HCT116 (cell line): ENCODE measurements around the gene ZDHHC3. TPM values are rescaled to one million over a fixed set of nuclear protein-coding genes. Genes with fewer than 3 reads are reported as not detected.

Experiments used
- ATAC-seq: fragments of 200-7000 bp; cut with Tn5 transposase; 2 replicates; pipeline ENCODE4 v1.9.1; 2020; ENCODE audit warnings: mild to moderate bottlenecking, moderate library complexity
- BruUV-seq: library from RNA; stranded (reverse); fragments of 400-500 nt; replicated peaks from 2 replicates; lab custom pipeline; 2021; lab: Mats Ljungman, UMichigan
- CTCF ChIA-PET: fragments of 300-600 bp; sonication (Branson Sonifier 250); formaldehyde crosslinking; loops from one replicate; lab custom pipeline; 2021; ENCODE audit warnings: antibody characterized with exemption; lab: Charles Lee
- POLR2A ChIA-PET: fragments of 300-600, 350-600 bp; sonication (Branson Sonifier 250); formaldehyde crosslinking; loops from one replicate; lab custom pipeline; 2021; ENCODE audit warnings: antibody characterized with exemption; lab: Charles Lee
- RAD21 ChIA-PET, 2 experiments: fragments of 300-600 bp; sonication (Branson Sonifier 250); formaldehyde crosslinking; loops; one replicate each; lab custom pipeline; 2023; ENCODE audit warnings: low total read pairs in 2 of 2; ENCODE audit not compliant: uncharacterized antibody in 2 of 2, unreplicated experiment in 2 of 2, low non-redundant PET in 1 of 2; lab: Charles Lee
- DNase-seq: peaks from one replicate; pipeline ENCODE4 v3.0.0-alpha.2; 2010; ENCODE audit warnings: low read depth, low spot score
- H2AFZ ChIP-seq: fragments of 200-600 bp; shearing (Covaris generic), sonication (generic); 2 replicates; pipeline ENCODE4 v1.6.1; 2017; ENCODE audit warnings: low read depth, mixed run types, mixed read lengths, antibody characterized with exemption, low read length; ENCODE audit not compliant: poor library complexity, severe bottlenecking
- H3K27ac ChIP-seq: 2 replicates; pipeline ENCODE4 v1.5.1; 2012; ENCODE audit warnings: low read depth, low read length
- H3K27me3 ChIP-seq: fragments of 200-600 bp; sonication (generic); 2 replicates; pipeline ENCODE4 v1.6.1; 2016; ENCODE audit warnings: mixed run types, low read length, mixed read lengths; ENCODE audit not compliant: insufficient read depth
- H3K36me3 ChIP-seq, 2 experiments: fragments of 200-500 bp in 1 of 2; fragments of 200-600 bp in 1 of 2; sonication (Bioruptor generic) in 1 of 2; sonication (generic) in 1 of 2; 2 replicates each; pipeline versions ENCODE4 v1.5.1 to v1.6.1; 2014 to 2016; ENCODE audit warnings: low read length in 2 of 2, inconsistent platforms in 1 of 2, mixed read lengths in 1 of 2, mixed run types in 1 of 2; ENCODE audit not compliant: insufficient read depth in 2 of 2, control insufficient read depth in 1 of 2
- H3K4me1 ChIP-seq, 2 experiments: fragments of 200-600 bp in 1 of 2; sonication (generic) in 1 of 2; 2 replicates each; pipeline versions ENCODE4 v1.5.1 to v1.6.1; 2012 to 2017; ENCODE audit warnings: low read length in 2 of 2, inconsistent platforms in 1 of 2, mild to moderate bottlenecking in 1 of 2, mixed read lengths in 1 of 2, mixed run types in 1 of 2, moderate library complexity in 1 of 2; ENCODE audit not compliant: insufficient read depth in 2 of 2, control insufficient read depth in 1 of 2
- H3K4me2 ChIP-seq: fragments of 200-600 bp; sonication (generic); 2 replicates; pipeline ENCODE4 v1.6.1; 2017; ENCODE audit warnings: mixed run types, low read length, mixed read lengths
- H3K4me3 ChIP-seq, 2 experiments: fragments of 200-600 bp in 1 of 2; sonication (generic) in 1 of 2; replicated peaks in 1 of 2; 2 replicates each; pipeline ENCODE4 v1.5.1; 2011 to 2016; ENCODE audit warnings: low read length in 2 of 2, control low read depth in 1 of 2, low read depth in 1 of 2, mild to moderate bottlenecking in 1 of 2, mixed read lengths in 1 of 2, mixed run types in 1 of 2
- H3K79me2 ChIP-seq: fragments of 200-600 bp; sonication (generic); 2 replicates; pipeline ENCODE4 v1.6.1; 2017; ENCODE audit warnings: mild to moderate bottlenecking, mixed run types, low read length, moderate library complexity, mixed read lengths; ENCODE audit not compliant: insufficient read depth
- H3K9ac ChIP-seq: fragments of 200-600 bp; sonication (generic); 2 replicates; pipeline ENCODE4 v1.6.1; 2016; ENCODE audit warnings: low read length, mixed read lengths
- H3K9me2 ChIP-seq: fragments of 200-600 bp; sonication (generic), shearing (Covaris generic); 2 replicates; pipeline ENCODE4 v1.6.1; 2017; ENCODE audit warnings: mixed run types, mild to moderate bottlenecking, moderate library complexity; ENCODE audit not compliant: insufficient read depth
- H3K9me3 ChIP-seq, 2 experiments: fragments of 200-500 bp in 1 of 2; fragments of 200-600 bp in 1 of 2; sonication (Bioruptor generic) in 1 of 2; sonication (generic) in 1 of 2; 2 replicates each; pipeline ENCODE4 v1.6.1; 2014 to 2017; ENCODE audit warnings: low read length in 2 of 2, mixed read lengths in 2 of 2, inconsistent platforms in 1 of 2, low read depth in 1 of 2, mild to moderate bottlenecking in 1 of 2, mixed run types in 1 of 2, moderate library complexity in 1 of 2; ENCODE audit not compliant: control insufficient read depth in 1 of 2, insufficient read depth in 1 of 2
- H4K20me1 ChIP-seq: fragments of 200-600 bp; sonication (generic), shearing (Covaris generic); 2 replicates; pipeline ENCODE4 v1.6.1; 2017; ENCODE audit warnings: mixed run types, mild to moderate bottlenecking, moderate library complexity; ENCODE audit not compliant: insufficient read depth
- CTCF ChIP-seq, 3 experiments: fragments of 200-600 bp in 1 of 3; sonication (generic) in 1 of 3; IDR thresholded peaks in 2 of 3; conservative IDR thresholded peaks in 1 of 3; 2 replicates each; pipeline ENCODE4 v1.5.1; 2012 to 2017; ENCODE audit warnings: low read depth in 2 of 3, low read length in 2 of 3, antibody characterized with exemption in 1 of 3, borderline replicate concordance in 1 of 3, control low read depth in 1 of 3, mild to moderate bottlenecking in 1 of 3, mixed read lengths in 1 of 3, mixed run types in 1 of 3, moderate library complexity in 1 of 3; ENCODE audit not compliant: insufficient read depth in 1 of 3
- JUND ChIP-seq: IDR thresholded peaks from 2 replicates; pipeline ENCODE4 v1.6.1; 2012
- intact Hi-C: fragments of 100-400 bp; cut with micrococcal nuclease; formaldehyde crosslinking; loops from 2 replicates; pipeline ENCODE4 v1.10.0; 2022
- total RNA-seq: library from RNA; stranded (reverse); gene quantifications from one replicate; pipeline ENCODE4 v1.2.1, GENCODE V29; 2021; ENCODE audit not compliant: unreplicated experiment
- TF ChIP-seq, protein P1 (sequence below): IDR thresholded peaks from 2 replicates; pipeline ENCODE4 v1.6.1; 2012; ENCODE audit warnings: low read depth

ZDHHC3 gene
- total RNA-seq, 1 experiment from 2014 or later, result 61.1 TPM

GRCh38 chr3:44893097-44893496 is 82.9 kb downstream of the ZDHHC3 start:
- ChIA-PET RAD21 (no interaction called here), CTCF (no interaction called here)
- intact Hi-C loops, result no loop called here

More at GRCh38 chr3:44893097-44893496, 82.9 kb downstream of the ZDHHC3 start:
- Histone ChIP-seq H3K4me3 (no peak overlapping the region), H4K20me1 (no peaks in the 10 kb centered on the region), H3K4me2 (no peak overlapping the region), H3K36me3 (no peaks in the 10 kb centered on the region), H3K79me2 (no peaks in the 10 kb centered on the region), H3K27me3 (no peaks in the 10 kb centered on the region), H3K9me2 (no peaks in the 10 kb centered on the region), H3K9ac (no peak overlapping the region), H3K27ac (no peak overlapping the region), H3K9me3 (no peaks in the 10 kb centered on the region), H2AFZ (no peak overlapping the region), H3K4me1 (peaks cover 0 to 8% of the 10 kb centered on the region in 2 experiments; a peak in 1 of 4 replicates)
- POLR2A ChIA-PET, result no interaction called here
- ATAC-seq, result no peak
- TF ChIP-seq CTCF (IDR thresholded peaks at IDR 0.05 in 2 of 3, conservative IDR thresholded peaks at IDR 0.05 in 1 of 3; ENCODE audit: borderline replicate concordance in 1 of 3, insufficient read depth in 1 of 3, low read depth in 2 of 3, low read length in 2 of 3) (no peak), JUND (no peak)
- TF ChIP-seq, protein P1, sequence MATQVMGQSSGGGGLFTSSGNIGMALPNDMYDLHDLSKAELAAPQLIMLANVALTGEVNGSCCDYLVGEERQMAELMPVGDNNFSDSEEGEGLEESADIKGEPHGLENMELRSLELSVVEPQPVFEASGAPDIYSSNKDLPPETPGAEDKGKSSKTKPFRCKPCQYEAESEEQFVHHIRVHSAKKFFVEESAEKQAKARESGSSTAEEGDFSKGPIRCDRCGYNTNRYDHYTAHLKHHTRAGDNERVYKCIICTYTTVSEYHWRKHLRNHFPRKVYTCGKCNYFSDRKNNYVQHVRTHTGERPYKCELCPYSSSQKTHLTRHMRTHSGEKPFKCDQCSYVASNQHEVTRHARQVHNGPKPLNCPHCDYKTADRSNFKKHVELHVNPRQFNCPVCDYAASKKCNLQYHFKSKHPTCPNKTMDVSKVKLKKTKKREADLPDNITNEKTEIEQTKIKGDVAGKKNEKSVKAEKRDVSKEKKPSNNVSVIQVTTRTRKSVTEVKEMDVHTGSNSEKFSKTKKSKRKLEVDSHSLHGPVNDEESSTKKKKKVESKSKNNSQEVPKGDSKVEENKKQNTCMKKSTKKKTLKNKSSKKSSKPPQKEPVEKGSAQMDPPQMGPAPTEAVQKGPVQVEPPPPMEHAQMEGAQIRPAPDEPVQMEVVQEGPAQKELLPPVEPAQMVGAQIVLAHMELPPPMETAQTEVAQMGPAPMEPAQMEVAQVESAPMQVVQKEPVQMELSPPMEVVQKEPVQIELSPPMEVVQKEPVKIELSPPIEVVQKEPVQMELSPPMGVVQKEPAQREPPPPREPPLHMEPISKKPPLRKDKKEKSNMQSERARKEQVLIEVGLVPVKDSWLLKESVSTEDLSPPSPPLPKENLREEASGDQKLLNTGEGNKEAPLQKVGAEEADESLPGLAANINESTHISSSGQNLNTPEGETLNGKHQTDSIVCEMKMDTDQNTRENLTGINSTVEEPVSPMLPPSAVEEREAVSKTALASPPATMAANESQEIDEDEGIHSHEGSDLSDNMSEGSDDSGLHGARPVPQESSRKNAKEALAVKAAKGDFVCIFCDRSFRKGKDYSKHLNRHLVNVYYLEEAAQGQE, result no peak
- BruUV-seq, result no TSS peak
- DNase-seq, result no peak
